Epithelial cell of proximal tubule (primary cell): ENCODE data around the gene ZNF575. TPM values are rescaled to one million over a fixed set of nuclear protein-coding genes. Genes with fewer than 3 reads are reported as not detected.

Experiments used
- DNase-seq: peaks from one replicate; pipeline ENCODE4 v3.0.0-alpha.2; 2011; ENCODE audit warnings: low read depth
- H3K4me3 ChIP-seq: 2 replicates; pipeline ENCODE4 v1.5.1; 2011; ENCODE audit warnings: low read depth, mild to moderate bottlenecking, low read length
- CTCF ChIP-seq: conservative IDR thresholded peaks from 2 replicates; pipeline ENCODE4 v1.5.1; 2012; ENCODE audit warnings: low read depth, mild to moderate bottlenecking, low read length
- total RNA-seq: library from RNA; depleted of rRNA; stranded (reverse); fragments of >200 nt; gene quantifications from 2 replicates; pipeline ENCODE4 v1.2.3, GENCODE V29; 2015

Gene ZNF575
- total RNA-seq, 1 donor from 2014 or later: not detected

- TF ChIP-seq CTCF: no peak
- no peak for DNase-seq
- H3K4me3 ChIP-seq: peak overlapping the region; percentile 55
Observed at GRCh38 chr19:43581467-43581866, 48.5 kb downstream of the ZNF575 start.

- no peak overlapping the region for H3K4me3 ChIP-seq
- no peak for TF ChIP-seq CTCF
- DNase-seq: no peak
Observed at GRCh38 chr19:43582495-43582894, 49.5 kb downstream of the ZNF575 start.

GRCh38 chr19:43584484-43584883 is 51.5 kb downstream of the ZNF575 start:
- TF ChIP-seq CTCF: no peak
- H3K4me3 ChIP-seq: no peak overlapping the region
- DNase-seq: no peak

Other genes starting within 250 kb of the ZNF575 start
- 0.22 and 0.52 TPM in 2 replicates for gene CD177, start 179.5 kb upstream of the ZNF575 start, total RNA-seq
- not detected in 2 replicates for gene TEX101, start 118.3 kb upstream of the ZNF575 start, total RNA-seq
- gene LYPD3, start 67.6 kb upstream of the ZNF575 start, total RNA-seq: 0.98 and 1.6 TPM in 2 replicates
- 6.0 and 15.8 TPM in 2 replicates for gene PHLDB3, start 28.4 kb upstream of the ZNF575 start, total RNA-seq
- 55.9 and 76.0 TPM in 2 replicates for gene ETHE1, start 6.0 kb upstream of the ZNF575 start, total RNA-seq
- 31.4 and 42.9 TPM in 2 replicates for gene XRCC1, start 42.3 kb downstream of the ZNF575 start, total RNA-seq
- 0.43 and 2.3 TPM in 2 replicates for gene PINLYP, start 42.6 kb downstream of the ZNF575 start, total RNA-seq
- gene IRGQ, start 62.9 kb downstream of the ZNF575 start, total RNA-seq: 20.8 and 21.3 TPM in 2 replicates
- gene ZNF576, start 63.4 kb downstream of the ZNF575 start, total RNA-seq: 6.9 and 10.9 TPM in 2 replicates
- 0.12 TPM in 1 of 2 replicates, not detected in the other for gene SRRM5, start 78.9 kb downstream of the ZNF575 start, total RNA-seq
- 36.7 and 60.7 TPM in 2 replicates for gene ZNF428, start 86.4 kb downstream of the ZNF575 start, total RNA-seq
- 7.7 and 16.4 TPM in 2 replicates for gene CADM4, start 106.7 kb downstream of the ZNF575 start, total RNA-seq
- gene PLAUR, start 137.0 kb downstream of the ZNF575 start, total RNA-seq: 150 and 335 TPM in 2 replicates
- not detected in 2 replicates for gene IRGC, start 182.9 kb downstream of the ZNF575 start, total RNA-seq
- gene SMG9, start 221.8 kb downstream of the ZNF575 start, total RNA-seq: 15.8 and 29.9 TPM in 2 replicates
- 8.3 and 11.6 TPM in 2 replicates for gene KCNN4, start 247.8 kb downstream of the ZNF575 start, total RNA-seq